ENCODE results near the gene ZKSCAN2. TPM values are rescaled to one million over a fixed set of nuclear protein-coding genes. Genes with fewer than 3 reads are reported as not detected.

The ZKSCAN2 gene
- total and polyA plus RNA-seq, 2 of the 8 experiments (the other 6 are each of a cell fraction or from before 2014, with no cell fraction given) = 2.2 to 11.6 TPM

DNA sequence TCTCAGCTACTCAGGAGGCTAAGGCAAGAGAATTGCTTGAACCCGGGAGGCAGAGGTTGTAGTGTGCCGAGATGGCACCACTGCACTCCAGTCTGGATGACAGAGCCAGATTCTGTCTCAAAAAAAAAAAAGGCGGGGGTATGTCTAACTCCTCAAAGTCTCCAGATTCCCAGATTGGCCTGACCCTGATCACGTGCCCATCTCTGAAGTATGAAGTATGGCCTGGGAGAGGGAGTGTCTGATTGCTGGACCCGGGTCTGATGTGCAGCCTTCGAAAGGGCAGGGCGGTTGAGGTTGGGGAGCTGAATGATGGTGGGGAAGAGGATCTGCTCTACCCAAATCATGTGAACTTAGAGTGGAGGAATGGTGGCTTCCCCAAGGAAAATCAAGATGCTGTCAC is 58.2 kb downstream of the ZKSCAN2 start (continued):
- no peak for TF ChIP-seq EZH2 (IDR thresholded peaks at IDR 0.05; ENCODE audit: low read depth, low read length, severe bottlenecking)

Data from H1 (cell line).